HTERT RPE-1 (cell line): Measurements from ENCODE around the gene PRM1.

ENCODE experiments used
- in situ Hi-C: fragments of 300-500 bp; cut with MboI; formaldehyde crosslinking; loops from 4 replicates; pipeline ENCODE4 v1.14.3; 2020; ENCODE audit warnings: low sequenced_read_pairs

The PRM1 gene

GRCh38 chr16:11239644-11240632 is 41.2 kb downstream of the PRM1 start:
- in situ Hi-C loops: no loop called here

- in situ Hi-C loops: no loop called here
Observed at GRCh38 chr16:11238272-11239202, 42.6 kb downstream of the PRM1 start.

- in situ Hi-C loops: no loop called here
Observed at GRCh38 chr16:11236461-11237254, 44.5 kb downstream of the PRM1 start.

- in situ Hi-C loops: no loop called here
Observed at GRCh38 chr16:11235703-11235991, 45.5 kb downstream of the PRM1 start.

GRCh38 chr16:11234884-11235702 is 46.0 kb downstream of the PRM1 start:
- in situ Hi-C loops: no loop called here

- in situ Hi-C loops: no loop called here
Observed at GRCh38 chr16:11233727-11234376, 47.3 kb downstream of the PRM1 start.

- in situ Hi-C loops: no loop called here
Observed at GRCh38 chr16:11232852-11233726, 48.0 kb downstream of the PRM1 start.

GRCh38 chr16:11232302-11232851 is 48.8 kb downstream of the PRM1 start:
- in situ Hi-C loops: no loop called here

GRCh38 chr16:11231367-11231970 is 49.7 kb downstream of the PRM1 start:
- in situ Hi-C loops: no loop called here
